K562 (cell line): Measurements from ENCODE around the gene KLHDC7A. TPM values are rescaled to one million over a fixed set of nuclear protein-coding genes. Genes with fewer than 3 reads are reported as not detected.

ENCODE experiments used
- ATAC-seq: fragments of 200-7000 bp; cut with Tn5 transposase; 3 replicates; pipeline ENCODE4 v1.9.1; 2020; ENCODE audit warnings: moderate library complexity
- BruUV-seq: library from RNA; stranded (reverse); fragments of 400-500 nt; replicated peaks from 2 replicates; lab custom pipeline; 2021; lab: Mats Ljungman, UMichigan
- CTCF ChIA-PET: fragments of 300-600 bp; formaldehyde crosslinking; extraction: SDS; loops from one replicate; lab custom pipeline; 2021; ENCODE audit warnings: low intra/inter-chr PET ratio; lab: Yijun Ruan, JAX
- POLR2A ChIA-PET: fragments of 300-600, 350-650 bp; sonication (Branson Sonifier 250); formaldehyde crosslinking; extraction: SDS; loops from one replicate; lab custom pipeline; 2021; ENCODE audit warnings: antibody characterized with exemption, inconsistent platforms; lab: Yijun Ruan, JAX
- DNase-seq, 4 experiments: peaks; one replicate each; pipeline versions ENCODE4 v3.0.0 to v3.0.0-alpha.2; 2011 to 2018; ENCODE audit warnings: low spot score in 3 of 4, mixed read lengths in 3 of 4; ENCODE audit errors: extremely low read depth in 1 of 4
- FAIRE-seq: peaks from 2 replicates; lab custom pipeline; 2011; peaks lifted over from hg19 to GRCh38; lab: Jason Lieb, UNC
- H2AFZ ChIP-seq: 2 replicates; pipeline ENCODE4 v1.6.0; 2011; ENCODE audit warnings: low read depth, low read length, control low read depth, inconsistent platforms
- H3K27ac ChIP-seq: fragments of 200-600 bp; 3 replicates; pipeline ENCODE4 v1.8.0; 2011; ENCODE audit warnings: low read depth, mild to moderate bottlenecking, control low read depth, inconsistent platforms, low read length, moderate library complexity, mixed read lengths; ENCODE audit errors: extremely low read depth
- H3K27me3 ChIP-seq, 2 experiments: fragments of 300-600 bp in 1 of 2; 2 replicates in 1 of 2; 3 replicates in 1 of 2; pipeline versions ENCODE4 v1.6.0 to v1.8.0; 2011; ENCODE audit warnings: inconsistent platforms in 2 of 2, low read length in 2 of 2, mild to moderate bottlenecking in 1 of 2, mixed read lengths in 1 of 2, moderate library complexity in 1 of 2; ENCODE audit not compliant: control insufficient read depth in 2 of 2, insufficient read depth in 2 of 2
- H3K36me3 ChIP-seq: fragments of 300-600 bp; 3 replicates; pipeline ENCODE4 v1.8.0; 2011; ENCODE audit warnings: mild to moderate bottlenecking, low read length, inconsistent platforms; ENCODE audit not compliant: control insufficient read depth, insufficient read depth
- H3K4me1 ChIP-seq, 2 experiments: fragments of 200-600 bp in 1 of 2; replicated peaks in 1 of 2; 2 replicates in 1 of 2; 3 replicates in 1 of 2; pipeline versions ENCODE4 v1.5.1 to v1.8.0; 2011; ENCODE audit warnings: inconsistent platforms in 2 of 2, low read length in 2 of 2, mild to moderate bottlenecking in 1 of 2, mixed read lengths in 1 of 2, moderate library complexity in 1 of 2; ENCODE audit not compliant: control insufficient read depth in 2 of 2, insufficient read depth in 2 of 2
- H3K4me2 ChIP-seq: 2 replicates; pipeline ENCODE4 v1.6.1; 2011; ENCODE audit warnings: low read length, control low read depth, inconsistent platforms, mixed read lengths; ENCODE audit not compliant: insufficient read depth
- H3K4me3 ChIP-seq: fragments of 200-600 bp; sonication (generic), shearing (Covaris generic); 2 replicates; pipeline ENCODE4 v1.5.1; 2016; ENCODE audit warnings: control low read depth, inconsistent platforms
- H3K79me2 ChIP-seq: fragments of 200-600 bp; 3 replicates; pipeline ENCODE4 v1.8.0; 2011; ENCODE audit warnings: low read length, inconsistent platforms; ENCODE audit not compliant: control insufficient read depth, insufficient read depth
- H3K9ac ChIP-seq, 2 experiments: 2 replicates each; pipeline versions ENCODE4 v1.6.0 to v1.6.1; 2011; ENCODE audit warnings: low read depth in 2 of 2, low read length in 2 of 2, control low read depth in 1 of 2, inconsistent platforms in 1 of 2, mild to moderate bottlenecking in 1 of 2, mixed read lengths in 1 of 2; ENCODE audit not compliant: insufficient read depth in 1 of 2
- H3K9me1 ChIP-seq: one replicate; pipeline ENCODE4 v1.6.0; 2011; ENCODE audit warnings: inconsistent platforms, mild to moderate bottlenecking, low read length, moderate library complexity; ENCODE audit not compliant: control insufficient read depth, insufficient read depth
- H3K9me3 ChIP-seq: replicated peaks from 2 replicates; pipeline ENCODE4 v1.5.1; 2011; ENCODE audit warnings: low read depth, low read length, inconsistent platforms; ENCODE audit not compliant: control insufficient read depth, insufficient read depth
- H4K20me1 ChIP-seq: replicated peaks from 2 replicates; pipeline ENCODE4 v1.6.1; 2011; ENCODE audit warnings: low read length, inconsistent platforms, mixed read lengths; ENCODE audit not compliant: control insufficient read depth, insufficient read depth
- FOXA3 ChIP-seq, 2 experiments: fragments of 450-650 bp in 1 of 2; sonication (generic) in 1 of 2; formaldehyde crosslinking; IDR thresholded peaks in 1 of 2; conservative IDR thresholded peaks in 1 of 2; 2 replicates each; pipeline versions ENCODE4 v1.4.0 to v1.8.0; 2020 to 2022; ENCODE audit warnings: mild to moderate bottlenecking in 2 of 2, missing genetic modification reagents in 1 of 2
- KDM5B ChIP-seq: fragments of 200-600 bp; sonication (generic); IDR thresholded peaks from 2 replicates; pipeline ENCODE4 v1.6.1; 2012; ENCODE audit warnings: low read depth, mild to moderate bottlenecking, moderate library complexity, low read length, control low read depth, inconsistent platforms; ENCODE audit not compliant: insufficient replicate concordance
- TCF3 ChIP-seq: sonication (generic); formaldehyde crosslinking; IDR thresholded peaks from 2 replicates; pipeline ENCODE4 v1.4.0; 2020; ENCODE audit warnings: mild to moderate bottlenecking, missing genetic modification reagents
- ZFP36 ChIP-seq: fragments of 150-350 bp; IDR thresholded peaks from 2 replicates; pipeline ENCODE4 v1.6.1; 2018; ENCODE audit warnings: low read length, low read depth; ENCODE audit not compliant: partially characterized antibody
- WGBS: fragments of 100-300 bp; shearing (Covaris generic); methylation state at CpG from one replicate; pipeline ENCODE4 v1.1.6; 2016; ENCODE audit warnings: low coverage, mixed read lengths; ENCODE audit not compliant: insufficient coverage; ENCODE audit errors: missing lambda C conversion rate; 5-methylcytosine and 5-hydroxymethylcytosine counted together
- in situ Hi-C: fragments of 300-500 bp; cut with MboI; formaldehyde crosslinking; loops from 4 replicates; pipeline ENCODE4 v1.15.0; 2018; ENCODE audit warnings: inconsistent platforms, mixed read lengths
- intact Hi-C: fragments of 100-400 bp; cut with micrococcal nuclease; formaldehyde crosslinking; loops from 2 replicates; pipeline ENCODE4 v1.14.2; 2022
- polyA plus RNA-seq, 8 experiments: library from polyadenylated mRNA; depleted of rRNA in 4 of 8; stranded (reverse) in 5 of 8; unstranded in 3 of 8; fragments of >200 nt; fragmentation: Nextera tagmentation in 2 of 8; fragmentation: Illumina TruSeq in 1 of 8; extraction: Ambion mirVana in 2 of 8; extraction: Trizol in 1 of 8; gene quantifications; 2 replicates each; pipeline versions ENCODE4 v1.2.1 to v1.2.3, GENCODE V29; 2011 to 2014; ENCODE audit warnings: inconsistent platforms in 1 of 8, missing spikeins in 1 of 8
- total RNA-seq, 7 experiments: library from RNA; depleted of rRNA in 6 of 7; stranded (reverse); fragments of >200 nt in 6 of 7; fragmentation: Illumina TruSeq in 2 of 7; extraction: Trizol in 2 of 7; gene quantifications; 2 replicates each; pipeline versions ENCODE4 v1.2.1 to v1.2.3, GENCODE V29; 2011 to 2021; ENCODE audit warnings: low replicate concordance in 1 of 7

KLHDC7A gene
- total and polyA plus RNA-seq, 9 of the 15 experiments (the other 6 are each of a cell fraction or from before 2014, with no cell fraction given), result 0.01 to 0.02 (median 0.01) TPM; not detected in 6

GRCh38 chr1:18463984-18464664, 16.6 kb upstream of the KLHDC7A start:
- Histone ChIP-seq H3K27ac (no peak overlapping the region), H3K79me2 (no peaks in the 10 kb centered on the region), H3K4me1 (no peaks in the 10 kb centered on the region; a peak in 2 of 5 replicates), H4K20me1 (no peaks in the 10 kb centered on the region), H3K27me3 (peaks cover 0 to 16% of the 10 kb centered on the region in 2 experiments; a peak in 3 of 5 replicates), H3K9me3 (no peaks in the 10 kb centered on the region), H3K4me2 (no peak overlapping the region), H2AFZ (no peak overlapping the region), H3K9ac (no peak overlapping the region), H3K36me3 (no peaks in the 10 kb centered on the region), H3K4me3 (no peak overlapping the region), H3K9me1 (no peaks in the 10 kb centered on the region)
- no TSS peak for BruUV-seq
- intact Hi-C loops, result no loop called here
- in situ Hi-C loops, result no loop called here
- no peak for DNase-seq
- 27% methylated on average over 6 of the region's 6 CpGs for WGBS
- CTCF ChIA-PET, result interaction anchor here (0.6 kb wide), 1 partner anchor 15 kb away, joined by 3 read pairs; no protein-coding TSS in a partner anchor
- ATAC-seq, result no peak
- no peak for FAIRE-seq
- POLR2A ChIA-PET, result interaction anchor here (0.7 kb wide), 1 partner anchor 512 kb away, joined by 3 read pairs; no protein-coding TSS in a partner anchor
- TF ChIP-seq TCF3 (CRISPR knock-in tag) (no peak), KDM5B (no peak), ZFP36 (peak; percentile 78), FOXA3 (CRISPR knock-in tag; conservative IDR thresholded peaks at IDR 0.05 in 1 of 2, IDR thresholded peaks at IDR 0.05 in 1 of 2) (no peak)
- TF ChIP-seq, all 486 proteins: peak for 1
